Nephron (organoid): ENCODE data around the gene SPTBN2.

Experiments
- H3K27ac Mint-ChIP-seq, 3 experiments: 2 replicates each; pipeline ENCODE4 v1.8.0; 2020; ENCODE audit warnings: mixed read lengths in 3 of 3, mild to moderate bottlenecking in 2 of 3, moderate library complexity in 1 of 3
- H3K27me3 Mint-ChIP-seq: 2 replicates; pipeline ENCODE4 v1.8.0; 2021; ENCODE audit warnings: low read depth, mild to moderate bottlenecking, moderate library complexity, mixed read lengths
- H3K36me3 Mint-ChIP-seq: 2 replicates; pipeline ENCODE4 v1.8.0; 2020; ENCODE audit warnings: low read depth, mixed read lengths
- H3K4me1 Mint-ChIP-seq: 2 replicates; pipeline ENCODE4 v1.8.0; 2020; ENCODE audit warnings: mixed read lengths
- H3K4me3 Mint-ChIP-seq, 3 experiments: 2 replicates each; pipeline ENCODE4 v1.8.0; 2020; ENCODE audit warnings: mild to moderate bottlenecking in 3 of 3, mixed read lengths in 3 of 3, moderate library complexity in 2 of 3
- H3K9me3 Mint-ChIP-seq: 2 replicates; pipeline ENCODE4 v1.8.0; 2020; ENCODE audit warnings: mixed read lengths
- CTCF ChIP-seq, 3 experiments: fragments of 200-600 bp; sonication (generic); IDR thresholded peaks; one replicate each; pipeline ENCODE4 v1.5.0; 2021; ENCODE audit warnings: antibody characterized with exemption in 3 of 3; ENCODE audit not compliant: unreplicated experiment in 3 of 3

SPTBN2 gene

DNA sequence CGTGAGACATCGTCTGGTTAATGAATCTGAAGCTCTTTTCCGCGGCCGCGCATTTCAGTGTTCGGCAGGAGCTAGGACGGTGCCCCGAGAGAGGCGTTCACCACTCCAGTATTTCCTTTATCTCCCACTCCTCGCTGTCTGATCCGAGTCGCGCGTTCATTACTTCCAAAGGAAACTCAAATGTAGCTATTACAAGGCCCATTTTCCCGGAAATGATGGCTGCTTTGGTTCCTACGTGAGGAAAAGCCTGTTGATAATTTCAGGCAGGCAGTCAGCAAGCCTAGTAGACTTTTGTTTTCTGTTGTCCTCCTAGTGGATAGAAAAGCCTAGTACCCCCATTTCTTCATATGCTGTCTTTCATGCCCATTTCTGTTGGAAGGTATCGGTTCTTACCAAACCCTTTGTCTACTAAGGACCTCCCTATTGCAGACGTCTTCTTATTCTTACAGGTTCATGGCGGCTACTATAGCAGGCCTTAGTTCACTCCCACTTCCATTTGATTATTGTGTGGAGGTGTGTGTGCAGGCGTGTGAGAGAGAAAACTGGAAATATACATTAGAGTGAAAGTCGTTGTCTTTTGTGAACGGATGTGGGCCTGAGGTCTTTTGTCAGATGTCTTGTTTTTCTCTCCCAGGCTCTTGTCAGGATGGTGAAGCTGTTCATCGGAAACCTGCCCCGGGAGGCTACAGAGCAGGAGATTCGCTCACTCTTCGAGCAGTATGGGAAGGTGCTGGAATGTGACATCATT, 89.8 kb downstream of the SPTBN2 start:
- Mint-ChIP-seq H3K9me3 (no peaks in the 10 kb centered on the region), H3K4me3 (peak overlapping the region; percentile 95 to 98 (median 97)), H3K27me3 (no peaks in the 10 kb centered on the region), H3K27ac (peak overlapping the region; percentile 98), H3K4me1 (peaks cover 62% of the 10 kb centered on the region), H3K36me3 (peaks cover 57% of the 10 kb centered on the region)
- no peak for TF ChIP-seq CTCF (IDR thresholded peaks at IDR 0.05; ENCODE audit: unreplicated experiment in 3 of 3)

GRCh38 chr11:66638177-66639065, 90.6 kb downstream of the SPTBN2 start, which contains the start of gene RBM4:
TSS of gene RBM4 (plus strand) at chr11:66638703. CDS start at chr11:66639712, 1,009 bp downstream.
- H3K36me3 Mint-ChIP-seq = peaks cover 52% of the 10 kb centered on the region
- peak within 1 kb of the TSS; percentile 98 for H3K27ac Mint-ChIP-seq
- TF ChIP-seq CTCF (IDR thresholded peaks at IDR 0.05; ENCODE audit: unreplicated experiment in 3 of 3) = no peak
- H3K4me1 Mint-ChIP-seq = peaks cover 54% of the 10 kb centered on the region
- peak within 1 kb of the TSS; percentile 95 to 98 (median 97) for H3K4me3 Mint-ChIP-seq
- H3K27me3 Mint-ChIP-seq = no peaks in the 10 kb centered on the region
- no peaks in the 10 kb centered on the region for H3K9me3 Mint-ChIP-seq

GRCh38 chr11:66637557-66638176, 91.3 kb downstream of the SPTBN2 start:
- peaks cover 47% of the 10 kb centered on the region for H3K4me1 Mint-ChIP-seq
- peak overlapping the region; percentile 95 to 98 (median 97) for H3K4me3 Mint-ChIP-seq
- no peak for TF ChIP-seq CTCF (IDR thresholded peaks at IDR 0.05; ENCODE audit: unreplicated experiment in 3 of 3)
- H3K27me3 Mint-ChIP-seq = no peaks in the 10 kb centered on the region
- H3K27ac Mint-ChIP-seq = peak overlapping the region; percentile 98
- H3K9me3 Mint-ChIP-seq = no peaks in the 10 kb centered on the region
- H3K36me3 Mint-ChIP-seq = peaks cover 44% of the 10 kb centered on the region

DNA sequence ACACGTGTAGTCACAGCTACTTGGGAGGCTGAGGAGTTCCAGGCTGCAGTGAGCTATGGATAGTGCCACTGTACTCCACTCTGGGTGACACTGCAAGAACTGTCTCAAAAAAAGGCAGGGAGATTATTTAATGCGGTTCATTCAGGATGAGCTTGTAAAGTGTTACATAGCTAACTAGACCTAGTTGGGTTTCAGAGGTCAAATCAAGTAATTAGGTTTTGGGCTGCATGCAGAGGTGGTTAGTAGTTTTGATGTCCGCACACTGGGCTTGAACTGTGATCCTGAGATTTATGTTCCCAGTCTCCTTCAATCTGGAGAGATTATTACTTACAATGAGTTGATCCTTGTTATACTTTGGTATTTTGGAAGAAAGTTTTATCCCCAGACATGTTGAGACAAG, 92.6 kb downstream of the SPTBN2 start:
- Mint-ChIP-seq H3K4me1 (peaks cover 34% of the 10 kb centered on the region), H3K4me3 (peak overlapping the region; percentile 13 to 60 (median 21)), H3K27me3 (no peaks in the 10 kb centered on the region), H3K36me3 (peaks cover 41% of the 10 kb centered on the region), H3K9me3 (no peaks in the 10 kb centered on the region), H3K27ac (peak overlapping the region; percentile 40 to 98 (median 58))
- no peak for TF ChIP-seq CTCF (IDR thresholded peaks at IDR 0.05; ENCODE audit: unreplicated experiment in 3 of 3)
